ENCODE data around the gene LRP1B.

LRP1B gene

GRCh38 chr2:141557329-141558095 lies 573.3 kb downstream of the LRP1B start:
- Histone ChIP-seq H3K4me3 (ENCODE audit: low read depth, low read length) (no peak overlapping the region), H3K27me3 (ENCODE audit: control insufficient read depth, insufficient read depth, low read length) (no peaks in the 10 kb centered on the region), H3K27ac (ENCODE audit: low read depth, low read length) (no peak overlapping the region), H3K36me3 (ENCODE audit: control insufficient read depth, insufficient read depth, low read length) (no peaks in the 10 kb centered on the region), H3K9ac (ENCODE audit: low read length) (no peak overlapping the region), H3K9me3 (ENCODE audit: control insufficient read depth, insufficient read depth, low read depth, low read length) (no peaks in the 10 kb centered on the region), H3K4me1 (ENCODE audit: control insufficient read depth, insufficient read depth, low read length) (peaks cover 4% of the 10 kb centered on the region)

GRCh38 chr2:141555876-141556470 lies 574.8 kb downstream of the LRP1B start:
- H3K9ac ChIP-seq (ENCODE audit: low read length) = no peak overlapping the region
- H3K36me3 ChIP-seq (ENCODE audit: control insufficient read depth, insufficient read depth, low read length) = no peaks in the 10 kb centered on the region
- H3K9me3 ChIP-seq (ENCODE audit: control insufficient read depth, insufficient read depth, low read depth, low read length) = no peaks in the 10 kb centered on the region
- H3K27me3 ChIP-seq (ENCODE audit: control insufficient read depth, insufficient read depth, low read length) = no peaks in the 10 kb centered on the region
- H3K4me3 ChIP-seq (ENCODE audit: low read depth, low read length) = no peak overlapping the region
- H3K27ac ChIP-seq (ENCODE audit: low read depth, low read length) = no peak overlapping the region
- peaks cover 4% of the 10 kb centered on the region for H3K4me1 ChIP-seq (ENCODE audit: control insufficient read depth, insufficient read depth, low read length)

- no peaks in the 10 kb centered on the region for H3K36me3 ChIP-seq (ENCODE audit: control insufficient read depth, insufficient read depth, low read length)
- H3K9me3 ChIP-seq (ENCODE audit: control insufficient read depth, insufficient read depth, low read depth, low read length) = no peaks in the 10 kb centered on the region
- no peaks in the 10 kb centered on the region for H3K27me3 ChIP-seq (ENCODE audit: control insufficient read depth, insufficient read depth, low read length)
- H3K4me3 ChIP-seq (ENCODE audit: low read depth, low read length) = no peak overlapping the region
- H3K4me1 ChIP-seq (ENCODE audit: control insufficient read depth, insufficient read depth, low read length) = peaks cover 4% of the 10 kb centered on the region
- no peak overlapping the region for H3K9ac ChIP-seq (ENCODE audit: low read length)
- no peak overlapping the region for H3K27ac ChIP-seq (ENCODE audit: low read depth, low read length)
Observed at GRCh38 chr2:141554810-141555209, 576.0 kb downstream of the LRP1B start.

GRCh38 chr2:141534666-141535362 lies 596.0 kb downstream of the LRP1B start:
- H3K4me1 ChIP-seq (ENCODE audit: control insufficient read depth, insufficient read depth, low read length) = no peaks in the 10 kb centered on the region
- H3K36me3 ChIP-seq (ENCODE audit: control insufficient read depth, insufficient read depth, low read length) = no peaks in the 10 kb centered on the region
- H3K9ac ChIP-seq (ENCODE audit: low read length) = no peak overlapping the region
- H3K27me3 ChIP-seq (ENCODE audit: control insufficient read depth, insufficient read depth, low read length) = no peaks in the 10 kb centered on the region
- no peak overlapping the region for H3K4me3 ChIP-seq (ENCODE audit: low read depth, low read length)
- no peak overlapping the region for H3K27ac ChIP-seq (ENCODE audit: low read depth, low read length)
- H3K9me3 ChIP-seq (ENCODE audit: control insufficient read depth, insufficient read depth, low read depth, low read length) = no peaks in the 10 kb centered on the region

GRCh38 chr2:141529659-141530058 lies 601.2 kb downstream of the LRP1B start:
- Histone ChIP-seq H3K27me3 (ENCODE audit: control insufficient read depth, insufficient read depth, low read length) (no peaks in the 10 kb centered on the region), H3K4me3 (ENCODE audit: low read depth, low read length) (no peak overlapping the region), H3K9ac (ENCODE audit: low read length) (no peak overlapping the region), H3K27ac (ENCODE audit: low read depth, low read length) (no peak overlapping the region), H3K4me1 (ENCODE audit: control insufficient read depth, insufficient read depth, low read length) (no peaks in the 10 kb centered on the region), H3K36me3 (ENCODE audit: control insufficient read depth, insufficient read depth, low read length) (no peaks in the 10 kb centered on the region), H3K9me3 (ENCODE audit: control insufficient read depth, insufficient read depth, low read depth, low read length) (no peaks in the 10 kb centered on the region)

- H3K27me3 ChIP-seq (ENCODE audit: control insufficient read depth, insufficient read depth, low read length) = no peaks in the 10 kb centered on the region
- H3K9me3 ChIP-seq (ENCODE audit: control insufficient read depth, insufficient read depth, low read depth, low read length) = no peaks in the 10 kb centered on the region
- no peaks in the 10 kb centered on the region for H3K36me3 ChIP-seq (ENCODE audit: control insufficient read depth, insufficient read depth, low read length)
- no peaks in the 10 kb centered on the region for H3K4me1 ChIP-seq (ENCODE audit: control insufficient read depth, insufficient read depth, low read length)
- no peak overlapping the region for H3K9ac ChIP-seq (ENCODE audit: low read length)
- H3K27ac ChIP-seq (ENCODE audit: low read depth, low read length) = no peak overlapping the region
- no peak overlapping the region for H3K4me3 ChIP-seq (ENCODE audit: low read depth, low read length)
Observed at GRCh38 chr2:141528990-141529389, 601.8 kb downstream of the LRP1B start.

GRCh38 chr2:141526760-141527159 lies 604.1 kb downstream of the LRP1B start:
- H3K9ac ChIP-seq (ENCODE audit: low read length) = no peak overlapping the region
- H3K4me1 ChIP-seq (ENCODE audit: control insufficient read depth, insufficient read depth, low read length) = no peaks in the 10 kb centered on the region
- no peaks in the 10 kb centered on the region for H3K27me3 ChIP-seq (ENCODE audit: control insufficient read depth, insufficient read depth, low read length)
- no peaks in the 10 kb centered on the region for H3K9me3 ChIP-seq (ENCODE audit: control insufficient read depth, insufficient read depth, low read depth, low read length)
- no peak overlapping the region for H3K27ac ChIP-seq (ENCODE audit: low read depth, low read length)
- no peaks in the 10 kb centered on the region for H3K36me3 ChIP-seq (ENCODE audit: control insufficient read depth, insufficient read depth, low read length)
- H3K4me3 ChIP-seq (ENCODE audit: low read depth, low read length) = no peak overlapping the region

GRCh38 chr2:141524777-141525176 lies 606.0 kb downstream of the LRP1B start:
- H3K36me3 ChIP-seq (ENCODE audit: control insufficient read depth, insufficient read depth, low read length) = no peaks in the 10 kb centered on the region
- H3K27ac ChIP-seq (ENCODE audit: low read depth, low read length) = no peak overlapping the region
- no peaks in the 10 kb centered on the region for H3K27me3 ChIP-seq (ENCODE audit: control insufficient read depth, insufficient read depth, low read length)

GRCh38 chr2:141523199-141523598 lies 607.6 kb downstream of the LRP1B start:
- no peak overlapping the region for H3K27ac ChIP-seq (ENCODE audit: low read depth, low read length)
- H3K4me3 ChIP-seq (ENCODE audit: low read depth, low read length) = no peak overlapping the region
- H3K36me3 ChIP-seq (ENCODE audit: control insufficient read depth, insufficient read depth, low read length) = no peaks in the 10 kb centered on the region

More at GRCh38 chr2:141524777-141525176, 606.0 kb downstream of the LRP1B start:
- H3K9ac ChIP-seq (ENCODE audit: low read length) = no peak overlapping the region
- H3K9me3 ChIP-seq (ENCODE audit: control insufficient read depth, insufficient read depth, low read depth, low read length) = no peaks in the 10 kb centered on the region
- peaks cover 5% of the 10 kb centered on the region; the same call in 1 of the 2 replicates for H3K4me1 ChIP-seq (ENCODE audit: control insufficient read depth, insufficient read depth, low read length)
- no peak overlapping the region for H3K4me3 ChIP-seq (ENCODE audit: low read depth, low read length)

GRCh38 chr2:141522702-141523101 lies 608.1 kb downstream of the LRP1B start:
- H3K27ac ChIP-seq (ENCODE audit: low read depth, low read length) = no peak overlapping the region
- no peaks in the 10 kb centered on the region for H3K27me3 ChIP-seq (ENCODE audit: control insufficient read depth, insufficient read depth, low read length)
- no peak overlapping the region for H3K4me3 ChIP-seq (ENCODE audit: low read depth, low read length)
- peaks cover 5% of the 10 kb centered on the region; the same call in 1 of the 2 replicates for H3K4me1 ChIP-seq (ENCODE audit: control insufficient read depth, insufficient read depth, low read length)
- no peak overlapping the region for H3K9ac ChIP-seq (ENCODE audit: low read length)
- no peaks in the 10 kb centered on the region for H3K9me3 ChIP-seq (ENCODE audit: control insufficient read depth, insufficient read depth, low read depth, low read length)
- no peaks in the 10 kb centered on the region for H3K36me3 ChIP-seq (ENCODE audit: control insufficient read depth, insufficient read depth, low read length)

More at GRCh38 chr2:141523199-141523598, 607.6 kb downstream of the LRP1B start:
- H3K27me3 ChIP-seq (ENCODE audit: control insufficient read depth, insufficient read depth, low read length) = no peaks in the 10 kb centered on the region
- no peak overlapping the region for H3K9ac ChIP-seq (ENCODE audit: low read length)
- no peaks in the 10 kb centered on the region for H3K9me3 ChIP-seq (ENCODE audit: control insufficient read depth, insufficient read depth, low read depth, low read length)
- peaks cover 5% of the 10 kb centered on the region; the same call in 1 of the 2 replicates for H3K4me1 ChIP-seq (ENCODE audit: control insufficient read depth, insufficient read depth, low read length)

- Histone ChIP-seq H3K27me3 (ENCODE audit: control insufficient read depth, insufficient read depth, low read length) (no peaks in the 10 kb centered on the region), H3K9ac (ENCODE audit: low read length) (no peak overlapping the region), H3K27ac (ENCODE audit: low read depth, low read length) (no peak overlapping the region), H3K4me3 (ENCODE audit: low read depth, low read length) (no peak overlapping the region), H3K36me3 (ENCODE audit: control insufficient read depth, insufficient read depth, low read length) (no peaks in the 10 kb centered on the region), H3K9me3 (ENCODE audit: control insufficient read depth, insufficient read depth, low read depth, low read length) (no peaks in the 10 kb centered on the region), H3K4me1 (ENCODE audit: control insufficient read depth, insufficient read depth, low read length) (peaks cover 5% of the 10 kb centered on the region; the same call in 1 of the 2 replicates)
Observed at GRCh38 chr2:141522048-141522447, 608.8 kb downstream of the LRP1B start.
